Tibial nerve (tissue), 4 donors: ENCODE data around the gene MBNL2. TPM values are rescaled to one million over a fixed set of nuclear protein-coding genes. Genes with fewer than 3 reads are reported as not detected.
A peak's percentile ranks its signal among the peaks of the same experiment; 100 is the strongest.

Source experiments
- DNase-seq, 2 donors: peaks; one replicate each; pipeline ENCODE4 v3.0.0-alpha.2; 2019; ENCODE audit warnings: low spot score in 2 of 2
- H3K27ac ChIP-seq, 4 donors: fragments of 200-600 bp; sonication (generic) in 3 of 4; one replicate each; pipeline ENCODE4 v1.5.1; 2017 to 2019; ENCODE audit warnings: mild to moderate bottlenecking in 1 of 4
- H3K27me3 ChIP-seq, 2 donors: fragments of 200-600 bp; sonication (generic) in 1 of 2; one replicate each; pipeline versions ENCODE4 v1.5.1 to v1.6.0; 2017 to 2019
- H3K36me3 ChIP-seq, 3 donors: fragments of 200-600 bp; sonication (generic); one replicate each; pipeline ENCODE4 v1.5.1; 2018 to 2019
- H3K4me1 ChIP-seq, 4 donors: fragments of 200-600 bp; sonication (generic) in 3 of 4; one replicate each; pipeline ENCODE4 v1.5.1; 2017 to 2019
- H3K4me3 ChIP-seq, 4 donors: fragments of 200-600 bp; sonication (generic) in 3 of 4; one replicate each; pipeline ENCODE4 v1.5.1; 2017 to 2019; ENCODE audit warnings: mild to moderate bottlenecking in 1 of 4, moderate library complexity in 1 of 4
- H3K9me3 ChIP-seq, 4 donors: fragments of 200-600 bp; sonication (generic) in 3 of 4; one replicate each; pipeline ENCODE4 v1.5.1; 2017 to 2019
- EP300 ChIP-seq, 2 donors: sonication (generic); formaldehyde crosslinking; IDR thresholded peaks; one replicate each; pipeline ENCODE4 v1.6.1; 2017; ENCODE audit warnings: antibody characterized with exemption in 2 of 2, mild to moderate bottlenecking in 1 of 2
- POLR2A ChIP-seq, 2 donors: fragments of 450-650 bp; IDR thresholded peaks; one replicate each; pipeline ENCODE4 v1.6.1; 2017; ENCODE audit warnings: antibody characterized with exemption in 2 of 2, mild to moderate bottlenecking in 2 of 2, moderate library complexity in 2 of 2
- WGBS, 2 donors: methylation state at CpG; one replicate each; pipeline ENCODE4 v1.1.5; 2018; 5-methylcytosine and 5-hydroxymethylcytosine counted together
- total RNA-seq, 4 donors: library from RNA; depleted of rRNA; stranded (reverse); fragments of >200 nt; gene quantifications; one replicate each; pipeline ENCODE4 v1.1.0, GENCODE V29; 2016
- TF ChIP-seq, protein P1 (sequence below), 5 experiments: fragments of 200-600 bp in 3 of 5; fragments of 450-650 bp in 2 of 5; sonication (generic) in 3 of 5; IDR thresholded peaks; one replicate each; pipeline ENCODE4 v1.5.1; 2016 to 2019; ENCODE audit warnings: antibody characterized with exemption in 5 of 5, mild to moderate bottlenecking in 3 of 5, moderate library complexity in 2 of 5

MBNL2 gene
- total RNA-seq, 4 donors from 2014 or later = 87.9 to 126 (median 95.5) TPM

GRCh38 chr13:97300871-97301270 lies 78.7 kb downstream of the MBNL2 start:
- TF ChIP-seq EP300 (IDR thresholded peaks at IDR 0.05) = no peak
- TF ChIP-seq, protein P1, sequence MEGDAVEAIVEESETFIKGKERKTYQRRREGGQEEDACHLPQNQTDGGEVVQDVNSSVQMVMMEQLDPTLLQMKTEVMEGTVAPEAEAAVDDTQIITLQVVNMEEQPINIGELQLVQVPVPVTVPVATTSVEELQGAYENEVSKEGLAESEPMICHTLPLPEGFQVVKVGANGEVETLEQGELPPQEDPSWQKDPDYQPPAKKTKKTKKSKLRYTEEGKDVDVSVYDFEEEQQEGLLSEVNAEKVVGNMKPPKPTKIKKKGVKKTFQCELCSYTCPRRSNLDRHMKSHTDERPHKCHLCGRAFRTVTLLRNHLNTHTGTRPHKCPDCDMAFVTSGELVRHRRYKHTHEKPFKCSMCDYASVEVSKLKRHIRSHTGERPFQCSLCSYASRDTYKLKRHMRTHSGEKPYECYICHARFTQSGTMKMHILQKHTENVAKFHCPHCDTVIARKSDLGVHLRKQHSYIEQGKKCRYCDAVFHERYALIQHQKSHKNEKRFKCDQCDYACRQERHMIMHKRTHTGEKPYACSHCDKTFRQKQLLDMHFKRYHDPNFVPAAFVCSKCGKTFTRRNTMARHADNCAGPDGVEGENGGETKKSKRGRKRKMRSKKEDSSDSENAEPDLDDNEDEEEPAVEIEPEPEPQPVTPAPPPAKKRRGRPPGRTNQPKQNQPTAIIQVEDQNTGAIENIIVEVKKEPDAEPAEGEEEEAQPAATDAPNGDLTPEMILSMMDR (IDR thresholded peaks at IDR 0.05) = no peak
- TF ChIP-seq POLR2A (IDR thresholded peaks at IDR 0.05) = no peak
- Histone ChIP-seq H3K4me3 (no peak overlapping the region), H3K27me3 (no peaks in the 10 kb centered on the region), H3K9me3 (no peaks in the 10 kb centered on the region), H3K27ac (peak overlapping the region in 1 of 4 donors; percentile 72), H3K36me3 (no peaks in the 10 kb centered on the region), H3K4me1 (peaks cover 0 to 96% (median 23%) of the 10 kb centered on the region in 4 donors)
- 70 to 76% methylated on average over 3 of the region's 3 CpGs for WGBS, 2 donors
- DNase-seq = no peak

DNA sequence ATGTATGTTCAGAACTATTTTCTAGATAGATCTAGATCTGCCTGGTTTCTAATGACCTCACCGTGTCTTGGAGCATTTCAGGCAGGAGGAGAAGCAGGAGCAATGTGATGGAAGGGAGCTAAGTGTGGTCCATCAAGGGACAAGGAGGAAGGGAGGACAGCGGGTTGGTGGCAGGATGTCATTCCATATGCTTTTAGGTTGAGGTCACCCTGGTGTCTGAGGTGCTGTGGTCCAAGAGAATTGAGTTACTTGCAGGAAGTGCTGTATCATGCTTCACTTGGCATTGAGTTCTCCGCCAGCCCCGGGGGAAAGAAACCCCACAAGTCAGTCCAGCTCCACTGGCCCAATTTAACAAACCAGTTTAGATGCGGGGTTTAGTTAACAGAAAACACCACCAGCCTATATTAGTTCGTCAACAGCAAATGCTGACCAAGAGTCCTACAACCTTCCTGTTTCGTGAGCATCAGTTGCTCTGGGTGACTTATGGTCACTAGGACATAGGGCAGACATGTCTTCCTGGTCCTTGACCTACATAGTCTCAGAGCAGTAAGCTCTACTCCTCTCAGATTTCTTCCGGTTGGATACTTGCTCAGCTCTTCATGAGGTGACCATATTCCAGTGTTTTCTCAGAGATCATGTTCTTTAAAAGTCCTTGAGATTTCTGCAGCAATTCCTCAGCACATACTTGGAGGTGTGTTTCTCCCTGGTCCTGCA lies 79.4 kb downstream of the MBNL2 start:
- Histone ChIP-seq H3K27ac (peak overlapping the region in 2 of 4 donors; percentile 62 to 72), H3K36me3 (no peaks in the 10 kb centered on the region), H3K9me3 (no peaks in the 10 kb centered on the region), H3K27me3 (no peaks in the 10 kb centered on the region), H3K4me3 (no peak overlapping the region), H3K4me1 (peaks cover under 1 to 96% (median 29%) of the 10 kb centered on the region in 4 donors)
- WGBS, 2 donors = 84 to 91% methylated on average over 8 of the region's 8 CpGs
- TF ChIP-seq, protein P1 (IDR thresholded peaks at IDR 0.05) = no peak
- TF ChIP-seq EP300 (IDR thresholded peaks at IDR 0.05) (no peak), POLR2A (IDR thresholded peaks at IDR 0.05) (no peak)
- DNase-seq = no peak

DNA sequence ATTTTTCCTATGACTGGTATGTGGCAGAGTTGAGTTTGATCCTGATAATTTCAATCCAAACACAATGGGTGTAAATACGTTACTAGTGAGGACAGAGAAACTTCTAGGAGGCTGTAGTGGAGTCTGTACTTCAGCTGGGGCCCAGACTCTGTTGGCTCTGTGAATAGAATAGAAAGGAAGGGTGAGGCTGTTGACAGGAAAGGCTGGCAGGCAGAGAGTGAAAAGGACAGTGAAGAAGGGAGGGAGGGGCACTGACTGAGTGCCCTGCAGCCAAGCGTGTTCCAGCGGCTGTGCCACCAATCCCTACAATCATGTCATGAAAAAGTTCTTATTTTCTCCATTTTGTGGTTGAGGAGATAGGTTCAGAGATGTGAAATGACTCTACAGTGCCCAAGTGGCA lies 80.5 kb downstream of the MBNL2 start:
- H3K4me3 ChIP-seq = no peak overlapping the region
- 42 to 54% methylated on average over 3 of the region's 3 CpGs for WGBS, 2 donors
- peaks cover 4 to 96% (median 34%) of the 10 kb centered on the region in 4 donors for H3K4me1 ChIP-seq
- no peak for DNase-seq
- TF ChIP-seq EP300 (IDR thresholded peaks at IDR 0.05) (no peak), POLR2A (IDR thresholded peaks at IDR 0.05) (no peak)
- TF ChIP-seq, protein P1 (IDR thresholded peaks at IDR 0.05) = no peak
- H3K36me3 ChIP-seq = no peaks in the 10 kb centered on the region
- peak overlapping the region in 2 of 4 donors; percentile 62 to 72 for H3K27ac ChIP-seq
- no peaks in the 10 kb centered on the region for H3K9me3 ChIP-seq
- H3K27me3 ChIP-seq = no peaks in the 10 kb centered on the region

DNA sequence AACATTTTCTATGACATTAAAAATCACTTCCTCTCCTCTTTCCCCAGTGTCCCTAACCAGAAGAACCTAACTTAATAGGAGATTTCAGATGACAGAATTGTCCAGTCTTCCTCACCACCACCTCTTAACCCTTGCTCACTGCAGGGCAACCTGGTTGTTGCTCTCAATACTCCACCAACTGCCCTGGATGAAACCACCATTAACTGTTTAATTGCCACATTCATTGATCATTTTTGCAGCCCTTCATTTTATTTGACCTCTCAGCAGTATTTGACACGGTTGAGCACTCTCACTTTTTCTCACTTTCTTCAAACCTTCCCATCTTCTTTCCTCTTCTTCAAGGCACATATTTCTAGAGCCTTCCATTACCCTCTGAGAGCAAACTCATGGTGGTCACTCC lies 84.0 kb downstream of the MBNL2 start:
- Histone ChIP-seq H3K4me1 (peaks cover 4 to 99% (median 41%) of the 10 kb centered on the region in 4 donors), H3K27me3 (no peaks in the 10 kb centered on the region), H3K36me3 (no peaks in the 10 kb centered on the region), H3K9me3 (no peaks in the 10 kb centered on the region), H3K27ac (peak overlapping the region in 3 of 4 donors; percentile 3 to 82 (median 69)), H3K4me3 (no peak overlapping the region)
- TF ChIP-seq POLR2A (IDR thresholded peaks at IDR 0.05) (no peak), EP300 (IDR thresholded peaks at IDR 0.05) (no peak)
- TF ChIP-seq, protein P1 (IDR thresholded peaks at IDR 0.05) = no peak
- no peak for DNase-seq
- 73 to 75% methylated on average over 1 of the region's 1 CpG for WGBS, 2 donors

GRCh38 chr13:97306645-97307044 lies 84.5 kb downstream of the MBNL2 start:
- no peaks in the 10 kb centered on the region for H3K36me3 ChIP-seq
- peaks cover 4 to 99% (median 40%) of the 10 kb centered on the region in 4 donors for H3K4me1 ChIP-seq
- peak overlapping the region in 3 of 4 donors; percentile 35 to 82 (median 69) for H3K27ac ChIP-seq
- H3K4me3 ChIP-seq = no peak overlapping the region
- TF ChIP-seq EP300 (IDR thresholded peaks at IDR 0.05) (no peak), POLR2A (IDR thresholded peaks at IDR 0.05) (no peak)
- TF ChIP-seq, protein P1 (IDR thresholded peaks at IDR 0.05) = no peak
- no peaks in the 10 kb centered on the region for H3K27me3 ChIP-seq
- H3K9me3 ChIP-seq = no peaks in the 10 kb centered on the region
- no peak for DNase-seq
